Osteocyte (in vitro differentiated cells): ENCODE results near the gene JAKMIP1. TPM values are rescaled to one million over a fixed set of nuclear protein-coding genes. Genes with fewer than 3 reads are reported as not detected.

ENCODE experiments used
- DNase-seq: peaks from one replicate; pipeline ENCODE4 v3.0.0; 2021; ENCODE audit warnings: mixed read lengths; ENCODE audit not compliant: unreplicated experiment; ENCODE audit errors: extremely low spot score
- H3K27ac Mint-ChIP-seq: one replicate; pipeline ENCODE4 v1.8.0; 2021; ENCODE audit warnings: mild to moderate bottlenecking, mixed read lengths; ENCODE audit not compliant: unreplicated experiment
- H3K27me3 Mint-ChIP-seq: one replicate; pipeline ENCODE4 v1.8.0; 2021; ENCODE audit warnings: mixed read lengths; ENCODE audit not compliant: unreplicated experiment
- H3K36me3 Mint-ChIP-seq: one replicate; pipeline ENCODE4 v1.8.0; 2021; ENCODE audit warnings: mixed read lengths; ENCODE audit not compliant: unreplicated experiment
- H3K4me1 Mint-ChIP-seq: one replicate; pipeline ENCODE4 v1.8.0; 2021; ENCODE audit warnings: mixed read lengths; ENCODE audit not compliant: unreplicated experiment
- H3K4me3 Mint-ChIP-seq: one replicate; pipeline ENCODE4 v1.8.0; 2021; ENCODE audit warnings: mild to moderate bottlenecking, moderate library complexity, mixed read lengths; ENCODE audit not compliant: unreplicated experiment
- H3K9me3 Mint-ChIP-seq: one replicate; pipeline ENCODE4 v1.8.0; 2021; ENCODE audit warnings: mixed read lengths; ENCODE audit not compliant: unreplicated experiment
- CTCF ChIP-seq: fragments of 200-600 bp; sonication (generic); IDR thresholded peaks from 2 replicates; pipeline ENCODE4 v1.5.0; 2021; ENCODE audit warnings: antibody characterized with exemption, mild to moderate bottlenecking, moderate library complexity
- total RNA-seq: library from RNA; stranded (reverse); gene quantifications from 2 replicates; pipeline ENCODE4 v1.2.1, GENCODE V29; 2021

The JAKMIP1 gene
- total RNA-seq, 1 donor from 2014 or later, result not detected

GRCh38 chr4:6121941-6122340 is 78.4 kb downstream of the JAKMIP1 start:
- no peaks in the 10 kb centered on the region for H3K9me3 Mint-ChIP-seq
- no peak for DNase-seq
- H3K4me3 Mint-ChIP-seq, result no peak overlapping the region
- no peak overlapping the region for H3K27ac Mint-ChIP-seq
- no peaks in the 10 kb centered on the region for H3K36me3 Mint-ChIP-seq
- peaks cover 8% of the 10 kb centered on the region for H3K27me3 Mint-ChIP-seq
- no peak for TF ChIP-seq CTCF
- no peaks in the 10 kb centered on the region for H3K4me1 Mint-ChIP-seq

GRCh38 chr4:6121276-6121850 is 79.0 kb downstream of the JAKMIP1 start:
- H3K9me3 Mint-ChIP-seq, result no peaks in the 10 kb centered on the region
- no peak overlapping the region for H3K27ac Mint-ChIP-seq
- no peak for TF ChIP-seq CTCF
- H3K36me3 Mint-ChIP-seq, result no peaks in the 10 kb centered on the region
- H3K27me3 Mint-ChIP-seq, result peaks cover 8% of the 10 kb centered on the region
- H3K4me1 Mint-ChIP-seq, result no peaks in the 10 kb centered on the region
- H3K4me3 Mint-ChIP-seq, result no peak overlapping the region
- DNase-seq, result no peak

- Mint-ChIP-seq H3K27ac (no peak overlapping the region), H3K27me3 (peaks cover 8% of the 10 kb centered on the region), H3K36me3 (no peaks in the 10 kb centered on the region), H3K9me3 (no peaks in the 10 kb centered on the region), H3K4me3 (no peak overlapping the region), H3K4me1 (no peaks in the 10 kb centered on the region)
- no peak for TF ChIP-seq CTCF
- DNase-seq, result no peak
Measured at GRCh38 chr4:6120361-6120760, 80.0 kb downstream of the JAKMIP1 start.

GRCh38 chr4:6119507-6120020 is 80.8 kb downstream of the JAKMIP1 start:
- no peak for DNase-seq
- Mint-ChIP-seq H3K4me1 (no peaks in the 10 kb centered on the region), H3K36me3 (no peaks in the 10 kb centered on the region), H3K27me3 (peaks cover 8% of the 10 kb centered on the region), H3K9me3 (no peaks in the 10 kb centered on the region), H3K27ac (no peak overlapping the region), H3K4me3 (no peak overlapping the region)
- TF ChIP-seq CTCF, result no peak

- Mint-ChIP-seq H3K36me3 (no peaks in the 10 kb centered on the region), H3K27ac (no peak overlapping the region), H3K27me3 (peaks cover 10% of the 10 kb centered on the region), H3K4me1 (no peaks in the 10 kb centered on the region), H3K9me3 (no peaks in the 10 kb centered on the region), H3K4me3 (no peak overlapping the region)
- no peak for TF ChIP-seq CTCF
- no peak for DNase-seq
Measured at GRCh38 chr4:6118201-6118600, 82.1 kb downstream of the JAKMIP1 start.
